ENCODE data around the gene CEP290. TPM values are rescaled to one million over a fixed set of nuclear protein-coding genes. Genes with fewer than 3 reads are reported as not detected.
"Not testable (repeated sequence)": the region's sequence is repeated elsewhere in the genome, so short reads cannot be mapped to it uniquely, and the experiment has no call there.

The CEP290 gene
- total RNA-seq, 1 experiment from 2014 or later: 27.3 TPM

GRCh38 chr12:88035271-88035906 lies 106.5 kb downstream of the CEP290 start:
- BruUV-seq (replicated peaks): no TSS peak
- ChIA-PET CTCF (no interaction called here), POLR2A (ENCODE audit: low non-redundant PET) (no interaction called here)
- Histone ChIP-seq H3K4me3 (ENCODE audit: low read depth, low read length, poor library complexity, severe bottlenecking) (peak overlapping the region; percentile 85), H3K4me1 (ENCODE audit: insufficient read depth, low read length, poor library complexity, severe bottlenecking) (peaks cover 14% of the 10 kb centered on the region), H3K27me3 (replicated peaks; ENCODE audit: insufficient read depth, low read depth, low read length, poor library complexity) (no peaks in the 10 kb centered on the region), H3K36me3 (ENCODE audit: insufficient read depth, low read length, poor library complexity, severe bottlenecking) (no peaks in the 10 kb centered on the region), H3K9me3 (ENCODE audit: low read depth, low read length, poor library complexity, severe bottlenecking) (no peaks in the 10 kb centered on the region), H3K27ac (ENCODE audit: low read depth, low read length, poor library complexity, severe bottlenecking) (peak overlapping the region; percentile 80)
- peak; percentile 95 for DNase-seq (ENCODE audit: low spot score)
- no peak for TF ChIP-seq EZH2 (IDR thresholded peaks at IDR 0.05; ENCODE audit: borderline replicate concordance, low read depth, low read length, poor library complexity, severe bottlenecking)
- no peak for TF ChIP-seq CTCF (conservative IDR thresholded peaks at IDR 0.05; ENCODE audit: low read depth, low read length)
- intact Hi-C loops (cut with micrococcal nuclease; ENCODE audit: unreplicated experiment): no loop called here

- H3K4me1 ChIP-seq (ENCODE audit: insufficient read depth, low read length, poor library complexity, severe bottlenecking); BruUV-seq (replicated peaks); intact Hi-C loops (cut with micrococcal nuclease; ENCODE audit: unreplicated experiment); H3K4me3 ChIP-seq (ENCODE audit: low read depth, low read length, poor library complexity, severe bottlenecking); H3K9me3 ChIP-seq (ENCODE audit: low read depth, low read length, poor library complexity, severe bottlenecking); DNase-seq (ENCODE audit: low spot score); H3K27me3 ChIP-seq (replicated peaks; ENCODE audit: insufficient read depth, low read depth, low read length, poor library complexity); POLR2A ChIA-PET (ENCODE audit: low non-redundant PET); CTCF ChIA-PET; H3K36me3 ChIP-seq (ENCODE audit: insufficient read depth, low read length, poor library complexity, severe bottlenecking); H3K27ac ChIP-seq (ENCODE audit: low read depth, low read length, poor library complexity, severe bottlenecking): not testable (repeated sequence)
Observed at GRCh38 chr12:88031161-88031560, 110.7 kb downstream of the CEP290 start.

GRCh38 chr12:88029093-88029665 lies 112.7 kb downstream of the CEP290 start, which contains the start of gene C12orf50:
Gene C12orf50, minus strand, starts transcription at chr12:88029401. Its CDS starts 2,439 bp downstream, at chr12:88026962.
- H3K4me3 ChIP-seq (ENCODE audit: low read depth, low read length, poor library complexity, severe bottlenecking): no peak within 1 kb of the TSS
- H3K4me1 ChIP-seq (ENCODE audit: insufficient read depth, low read length, poor library complexity, severe bottlenecking): no peaks in the 10 kb centered on the region
- DNase-seq (ENCODE audit: low spot score): no peak
- H3K36me3 ChIP-seq (ENCODE audit: insufficient read depth, low read length, poor library complexity, severe bottlenecking): no peaks in the 10 kb centered on the region
- intact Hi-C loops (cut with micrococcal nuclease; ENCODE audit: unreplicated experiment): no loop called here
- no peak within 1 kb of the TSS for H3K27ac ChIP-seq (ENCODE audit: low read depth, low read length, poor library complexity, severe bottlenecking)
- H3K9me3 ChIP-seq (ENCODE audit: low read depth, low read length, poor library complexity, severe bottlenecking): no peaks in the 10 kb centered on the region
- ChIA-PET POLR2A (ENCODE audit: low non-redundant PET) (no interaction called here), CTCF (no interaction called here)
- no peaks in the 10 kb centered on the region for H3K27me3 ChIP-seq (replicated peaks; ENCODE audit: insufficient read depth, low read depth, low read length, poor library complexity)
- TF ChIP-seq EZH2 (IDR thresholded peaks at IDR 0.05; ENCODE audit: borderline replicate concordance, low read depth, low read length, poor library complexity, severe bottlenecking) (no peak), CTCF (conservative IDR thresholded peaks at IDR 0.05; ENCODE audit: low read depth, low read length) (no peak)
- no TSS peak for BruUV-seq (replicated peaks)

- intact Hi-C loops (cut with micrococcal nuclease; ENCODE audit: unreplicated experiment): no loop called here
- H3K4me1 ChIP-seq (ENCODE audit: insufficient read depth, low read length, poor library complexity, severe bottlenecking): no peaks in the 10 kb centered on the region
- no peaks in the 10 kb centered on the region for H3K36me3 ChIP-seq (ENCODE audit: insufficient read depth, low read length, poor library complexity, severe bottlenecking)
- H3K4me3 ChIP-seq (ENCODE audit: low read depth, low read length, poor library complexity, severe bottlenecking): no peak overlapping the region
- BruUV-seq (replicated peaks): no TSS peak
- no peak overlapping the region for H3K27ac ChIP-seq (ENCODE audit: low read depth, low read length, poor library complexity, severe bottlenecking)
- no peak for DNase-seq (ENCODE audit: low spot score)
- no peaks in the 10 kb centered on the region for H3K27me3 ChIP-seq (replicated peaks; ENCODE audit: insufficient read depth, low read depth, low read length, poor library complexity)
- ChIA-PET CTCF (no interaction called here), POLR2A (ENCODE audit: low non-redundant PET) (no interaction called here)
- no peaks in the 10 kb centered on the region for H3K9me3 ChIP-seq (ENCODE audit: low read depth, low read length, poor library complexity, severe bottlenecking)
- TF ChIP-seq EZH2 (IDR thresholded peaks at IDR 0.05; ENCODE audit: borderline replicate concordance, low read depth, low read length, poor library complexity, severe bottlenecking) (no peak), CTCF (conservative IDR thresholded peaks at IDR 0.05; ENCODE audit: low read depth, low read length) (no peak)
Observed at GRCh38 chr12:88026196-88026595, 115.7 kb downstream of the CEP290 start.

Data from A673 (cell line).